GM08714 (cell line): ENCODE results near the gene SLC27A4.

Source experiments
- H3K4me3 ChIP-seq: fragments of 200-500 bp; sonication (Bioruptor generic); 2 replicates; pipeline ENCODE4 v1.5.1; 2014; ENCODE audit warnings: mild to moderate bottlenecking, low read length, inconsistent platforms
- ZNF274 ChIP-seq: IDR thresholded peaks from 2 replicates; pipeline ENCODE4 v1.6.1; 2012; ENCODE audit warnings: mild to moderate bottlenecking, low read depth, low read length

The SLC27A4 gene

GRCh38 chr9:128405077-128405779, 64.9 kb downstream of the SLC27A4 start:
- TF ChIP-seq ZNF274, result no peak
- H3K4me3 ChIP-seq, result no peak overlapping the region

GRCh38 chr9:128405780-128406171, 65.4 kb downstream of the SLC27A4 start:
- TF ChIP-seq ZNF274, result no peak
- no peak overlapping the region for H3K4me3 ChIP-seq

- no peak overlapping the region for H3K4me3 ChIP-seq
- TF ChIP-seq ZNF274, result no peak
Observed at GRCh38 chr9:128406848-128407391, 66.6 kb downstream of the SLC27A4 start.

GRCh38 chr9:128408963-128409431, 68.7 kb downstream of the SLC27A4 start:
- TF ChIP-seq ZNF274, result no peak
- no peak overlapping the region for H3K4me3 ChIP-seq

- no peak for TF ChIP-seq ZNF274
- no peak overlapping the region for H3K4me3 ChIP-seq
Observed at GRCh38 chr9:128409450-128409849, 69.1 kb downstream of the SLC27A4 start.

- H3K4me3 ChIP-seq, result no peak overlapping the region
- TF ChIP-seq ZNF274, result no peak
Observed at GRCh38 chr9:128409978-128410377, 69.7 kb downstream of the SLC27A4 start.
